GM19035 (cell line): ENCODE data around the gene ERBB4.
"Not testable (repeated sequence)": the region's sequence is repeated elsewhere in the genome, so short reads cannot be mapped to it uniquely, and the experiment has no call there.

ENCODE experiments used
- ATAC-seq: cut with Tn5 transposase; IDR thresholded peaks from one replicate; pipeline ENCODE4 v1.9.1; 2021; ENCODE audit not compliant: unreplicated experiment

The ERBB4 gene

DNA sequence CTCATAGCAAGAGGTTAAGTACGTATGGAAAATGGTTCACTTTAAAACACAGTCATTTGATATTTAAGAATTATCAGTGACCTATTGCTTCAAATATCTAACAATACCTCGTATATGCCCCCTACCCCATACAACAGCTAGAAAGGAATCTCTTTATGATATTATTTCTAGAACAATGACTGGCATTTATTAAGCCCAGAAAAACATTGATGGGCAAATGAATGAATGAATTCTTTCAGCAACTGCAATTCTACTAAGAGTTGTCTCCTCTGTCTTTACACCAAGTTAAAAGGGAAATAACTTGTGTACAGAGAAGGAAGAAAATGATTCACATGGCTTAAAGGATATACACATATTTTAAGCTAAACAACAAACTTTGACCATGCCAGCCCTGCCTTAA lies 384.7 kb downstream of the ERBB4 start:
- no peak for ATAC-seq

DNA sequence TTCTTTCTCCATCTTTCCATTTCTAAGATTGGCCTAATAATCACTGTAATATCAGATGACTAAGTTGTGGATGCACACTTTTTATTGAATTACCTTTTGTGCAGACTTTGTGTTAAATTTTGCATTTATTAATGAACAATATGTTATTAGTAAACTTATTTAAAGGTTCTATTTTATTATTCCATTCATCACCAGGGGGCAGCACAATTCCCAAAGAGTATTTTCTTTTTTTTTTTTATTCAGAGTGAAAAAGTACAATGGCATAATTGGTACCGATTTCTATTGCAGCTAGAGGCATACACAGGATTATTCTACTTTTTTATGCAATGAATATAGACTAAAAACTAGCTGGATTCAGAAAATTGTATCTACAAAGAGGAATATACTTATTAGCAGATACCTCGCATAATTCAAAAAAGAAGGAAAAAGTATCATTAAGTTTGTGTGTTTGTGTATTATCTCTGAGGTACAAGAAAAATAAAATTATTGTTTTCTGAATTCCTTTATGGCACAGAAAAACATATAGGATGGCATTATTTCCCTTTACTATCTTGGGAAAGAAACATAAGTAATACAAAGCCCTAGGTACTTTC lies 390.6 kb downstream of the ERBB4 start:
- ATAC-seq: no peak

DNA sequence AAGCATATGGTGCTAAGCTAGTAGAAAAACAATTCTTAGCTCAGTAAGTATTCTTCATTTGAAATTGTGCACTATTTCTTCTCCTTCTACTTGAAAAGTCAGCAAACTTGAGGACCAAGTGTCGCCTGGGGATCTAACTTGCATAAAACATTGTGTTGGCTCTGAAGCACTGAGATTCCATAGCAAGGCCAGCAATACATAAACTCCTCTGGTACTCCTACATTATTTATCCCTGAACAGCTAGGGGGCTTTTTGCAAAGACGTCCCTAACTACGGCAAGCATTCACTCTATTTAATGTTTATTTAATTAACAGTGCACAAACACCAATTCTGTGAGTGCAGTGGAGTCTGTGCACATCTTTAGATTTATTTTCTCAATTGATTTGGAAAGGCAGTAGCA lies 392.2 kb downstream of the ERBB4 start:
- ATAC-seq: no peak

DNA sequence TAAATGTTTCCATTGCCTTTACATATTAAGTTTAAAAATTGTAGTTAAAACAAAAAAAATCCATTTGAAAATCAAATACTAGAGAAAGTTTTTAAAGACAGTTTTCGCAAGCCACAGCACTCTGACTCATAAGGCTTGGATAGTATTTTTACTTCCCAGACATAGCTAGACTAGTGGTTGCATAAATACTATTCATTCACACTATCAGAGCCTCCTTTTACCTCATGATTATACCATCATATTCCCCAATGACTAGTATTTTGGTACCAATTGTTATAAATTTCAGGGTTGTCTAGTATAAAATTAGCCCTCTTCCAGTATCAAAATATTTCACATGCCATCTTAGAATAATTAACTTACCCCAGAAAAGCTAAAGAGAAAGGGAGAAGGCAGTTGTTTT lies 393.5 kb downstream of the ERBB4 start:
- ATAC-seq: no peak

DNA sequence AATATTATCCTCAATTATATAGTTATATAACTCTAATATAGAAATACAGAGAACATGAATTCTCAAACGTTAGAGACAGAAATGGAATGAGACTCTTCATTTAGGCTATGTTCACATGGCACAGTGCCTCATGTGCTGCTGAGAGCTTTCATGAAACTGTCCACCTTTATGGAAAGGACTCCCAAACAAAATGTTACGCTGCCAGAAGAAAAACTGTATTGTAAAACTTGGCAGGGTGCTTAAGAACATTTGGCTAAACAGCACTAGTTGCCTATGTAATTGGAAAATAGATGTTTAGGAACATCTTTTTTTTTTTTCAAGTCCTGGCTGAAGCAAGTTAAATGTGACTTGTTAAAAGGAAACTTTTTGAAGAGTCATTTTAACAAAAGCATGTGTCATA lies 396.0 kb downstream of the ERBB4 start:
- no peak for ATAC-seq

DNA sequence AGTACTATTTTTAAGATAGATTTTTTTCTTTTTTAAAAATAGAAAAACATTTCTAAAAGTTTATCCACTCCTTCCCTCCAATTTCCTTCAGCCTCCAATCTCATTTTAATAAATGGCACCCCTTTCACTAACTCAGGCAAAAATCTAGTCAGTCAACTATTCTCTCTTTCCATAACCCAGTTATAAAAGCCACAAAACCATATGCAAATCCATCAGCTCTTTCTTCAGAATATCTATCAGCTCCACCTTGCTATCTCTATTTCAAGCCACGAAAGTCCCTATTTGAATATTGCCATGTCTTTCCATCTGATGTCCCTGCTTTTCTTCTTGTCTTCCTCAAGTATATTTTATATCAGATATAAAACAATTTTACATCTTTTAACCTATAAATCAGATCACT lies 397.1 kb downstream of the ERBB4 start:
- ATAC-seq: no peak

DNA sequence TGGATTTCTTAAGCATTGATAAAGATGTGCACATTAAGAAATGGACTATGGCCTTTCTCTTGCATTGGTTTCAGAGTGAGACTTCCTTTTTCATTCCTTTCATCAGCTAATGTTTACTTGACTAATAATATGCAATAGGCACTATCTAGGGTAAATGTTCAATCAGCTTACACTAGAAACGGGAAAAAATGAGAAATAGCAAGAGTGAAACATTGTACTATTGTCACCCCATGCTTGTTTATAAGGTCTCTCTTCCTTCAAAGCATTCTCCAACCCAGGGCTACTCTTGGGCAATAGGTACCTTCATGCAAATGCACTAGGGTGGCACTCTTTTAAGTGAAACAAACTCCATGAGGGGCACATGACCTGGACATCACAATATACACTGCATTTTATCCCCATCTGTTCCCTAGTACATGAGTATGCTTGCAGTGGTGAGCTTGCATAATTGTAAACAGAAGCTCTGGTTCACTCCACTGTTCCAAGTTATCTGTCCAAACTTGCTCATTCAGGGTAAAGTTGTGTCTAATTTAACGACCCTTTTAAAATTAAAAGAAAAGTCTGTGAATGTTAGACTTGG lies 402.3 kb downstream of the ERBB4 start:
- no peak for ATAC-seq

DNA sequence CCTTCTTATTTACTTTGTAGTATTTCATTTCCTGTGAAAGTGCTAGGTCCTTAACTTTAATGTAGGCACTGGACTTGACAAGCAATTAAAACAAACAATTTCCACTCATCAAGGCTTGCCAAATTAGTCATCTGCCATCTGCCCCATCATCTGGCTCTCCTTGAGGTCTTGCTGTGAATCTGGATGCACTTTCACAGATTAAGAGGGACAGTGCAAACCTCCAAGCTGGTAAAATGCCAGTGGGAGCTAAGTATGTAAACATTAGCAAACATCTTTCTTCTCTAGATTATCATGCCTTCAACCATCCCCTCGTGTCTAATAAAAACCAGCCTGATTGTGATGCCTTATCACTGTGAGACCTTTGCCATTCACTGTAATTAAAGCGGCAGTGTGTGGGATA lies 402.9 kb downstream of the ERBB4 start:
- ATAC-seq: no peak

DNA sequence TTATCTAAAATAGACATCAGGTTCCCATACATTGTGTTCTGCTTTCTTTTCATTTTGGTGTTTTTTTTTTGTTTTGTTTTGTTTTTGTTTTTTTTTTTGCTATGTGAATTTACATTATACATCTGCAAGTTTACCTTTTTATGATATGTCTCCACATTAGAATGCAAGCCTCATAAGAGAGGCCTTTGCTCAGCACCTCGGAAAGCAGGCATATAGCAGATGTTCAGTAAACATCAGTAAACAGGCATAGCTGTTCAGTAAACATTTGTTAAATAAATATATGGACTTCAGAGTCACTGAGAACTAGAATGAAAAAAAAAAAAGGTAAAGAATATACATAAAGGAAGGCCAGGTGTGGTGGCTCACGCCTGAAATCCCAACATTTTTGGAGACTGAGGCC lies 405.3 kb downstream of the ERBB4 start:
- ATAC-seq: no peak

DNA sequence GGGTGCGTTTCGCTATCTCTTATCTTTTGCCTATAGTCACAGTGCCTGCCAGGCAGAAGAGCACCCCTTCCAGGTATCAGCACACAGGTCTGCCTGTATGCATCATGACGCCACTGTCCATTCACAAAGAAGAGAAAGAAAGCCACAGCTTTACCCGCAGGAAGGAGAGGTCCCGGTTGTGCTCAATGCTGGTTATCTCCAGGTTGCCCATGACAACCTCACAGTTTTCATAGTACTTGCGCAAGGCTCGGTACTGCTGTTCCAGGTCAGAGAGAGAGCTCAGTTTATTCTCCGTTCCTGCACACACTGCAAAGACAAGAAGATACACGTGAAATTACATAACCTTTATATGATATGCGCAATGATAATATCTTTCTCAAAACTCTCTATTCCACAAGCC lies 414.0 kb downstream of the ERBB4 start:
- ATAC-seq: no peak

DNA sequence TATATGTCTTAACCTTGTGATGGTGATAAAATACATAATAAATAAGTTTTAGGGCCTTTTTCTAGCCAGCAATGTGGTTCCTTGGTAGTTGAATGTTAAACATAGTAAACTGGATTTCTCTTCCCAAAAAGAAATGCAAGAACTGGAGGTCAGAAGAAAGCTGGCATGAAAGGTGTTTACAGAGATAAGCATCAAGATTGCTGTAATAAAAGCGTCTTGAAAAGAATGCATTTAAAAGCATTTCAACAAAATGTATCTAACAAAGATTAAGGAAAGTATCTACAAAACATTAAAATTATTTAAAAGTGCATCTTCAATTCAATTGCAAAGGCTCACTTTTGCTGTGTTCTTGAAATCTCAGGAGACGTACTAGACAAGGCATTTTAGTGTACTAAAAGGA lies 419.0 kb downstream of the ERBB4 start:
- ATAC-seq: no peak

DNA sequence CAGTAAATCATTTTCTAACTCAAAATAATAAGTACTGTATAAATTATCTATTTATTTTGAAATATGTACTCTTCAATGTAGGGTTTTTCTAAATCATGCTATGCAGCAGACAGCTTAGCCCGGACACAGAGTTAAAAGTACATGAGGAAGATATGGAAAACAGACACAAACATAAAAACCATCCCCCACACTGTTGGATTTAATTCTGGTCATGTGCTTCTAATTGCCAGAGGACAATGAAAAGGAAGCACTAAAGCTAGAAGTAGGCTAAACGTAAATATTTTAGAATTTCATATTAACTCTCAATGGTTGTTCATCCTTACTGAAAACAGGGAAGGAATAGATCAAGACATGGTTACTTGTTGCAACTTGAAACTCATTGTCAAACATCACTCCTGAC lies 420.7 kb downstream of the ERBB4 start:
- no peak for ATAC-seq

DNA sequence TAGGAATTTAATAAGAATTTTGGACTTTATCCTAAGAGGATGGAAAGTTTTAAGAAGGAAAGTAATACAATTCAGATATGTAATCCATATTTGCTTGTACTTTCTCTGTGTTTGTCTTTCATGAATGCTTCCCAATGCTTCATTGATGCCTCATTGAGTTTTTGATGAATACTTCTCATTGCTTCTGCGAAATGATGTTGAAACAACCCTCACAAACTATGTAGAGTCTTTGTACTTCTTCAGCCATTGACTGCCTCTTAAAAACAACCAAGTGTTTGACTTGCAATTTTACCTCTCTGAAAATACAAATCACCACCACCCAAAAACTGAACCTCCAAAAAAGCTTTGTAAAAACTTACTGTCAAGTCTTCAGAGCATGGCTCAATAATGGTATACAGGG lies 424.1 kb downstream of the ERBB4 start:
- no peak for ATAC-seq

DNA sequence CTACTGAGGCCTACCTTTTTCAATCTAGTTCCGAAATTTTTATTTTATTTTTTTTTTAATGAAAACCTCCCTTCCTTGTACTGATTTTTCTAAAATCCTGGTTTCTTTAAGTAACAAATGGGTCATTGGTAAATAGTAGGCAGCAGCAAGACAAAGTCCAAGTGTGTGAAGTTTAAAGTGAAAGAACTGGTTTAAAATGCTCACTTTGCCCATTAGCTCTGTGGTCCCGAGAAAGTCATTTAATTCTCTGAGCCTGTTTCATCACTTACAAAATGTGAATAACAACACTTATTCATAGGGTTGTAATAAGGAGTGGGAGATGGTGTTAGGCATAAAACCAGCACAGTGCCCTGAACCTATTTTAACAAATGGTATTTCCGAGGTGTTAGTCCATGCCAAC lies 426.2 kb downstream of the ERBB4 start:
- no peak for ATAC-seq

DNA sequence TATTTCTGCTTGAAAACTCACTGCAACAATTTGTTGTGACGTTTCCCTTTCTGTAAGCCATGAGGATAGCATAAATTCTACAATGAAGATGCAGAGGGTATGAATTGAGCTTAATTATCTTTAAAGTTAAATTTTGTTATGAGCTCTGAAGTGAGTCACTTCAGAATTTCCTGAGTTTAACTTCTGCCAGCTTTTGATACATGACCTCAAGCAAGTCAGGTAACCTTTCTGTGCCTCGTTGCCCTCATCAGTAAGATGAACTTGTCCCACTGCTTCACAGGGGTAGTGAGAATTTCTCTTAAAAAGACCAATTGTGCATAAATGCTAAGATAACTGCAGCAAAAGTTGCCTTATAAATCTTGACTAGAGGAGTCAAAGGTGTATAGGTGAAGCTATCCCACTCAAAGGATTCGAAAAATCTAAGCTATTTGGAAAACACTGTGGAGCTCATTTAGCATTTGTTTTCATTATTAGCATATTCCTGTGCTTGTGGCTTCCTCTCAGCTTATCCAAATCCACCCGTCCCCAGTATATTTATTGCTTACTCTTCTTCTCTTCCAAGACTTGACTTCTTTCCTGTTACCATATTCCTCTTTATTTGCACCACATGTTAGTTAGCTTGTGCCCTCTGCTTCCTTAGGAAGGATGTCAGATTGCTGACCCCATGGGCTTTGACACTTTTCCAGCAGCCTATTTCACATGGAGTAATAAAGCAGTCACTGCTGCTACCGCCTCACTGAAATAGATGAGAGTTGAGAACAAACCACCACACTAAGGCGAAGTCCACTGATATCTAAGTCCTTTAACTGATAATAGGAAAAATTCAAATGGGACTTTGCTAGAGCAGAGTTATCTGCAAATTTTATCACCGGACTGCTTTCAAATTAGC lies 428.6 kb downstream of the ERBB4 start:
- ATAC-seq: no peak

DNA sequence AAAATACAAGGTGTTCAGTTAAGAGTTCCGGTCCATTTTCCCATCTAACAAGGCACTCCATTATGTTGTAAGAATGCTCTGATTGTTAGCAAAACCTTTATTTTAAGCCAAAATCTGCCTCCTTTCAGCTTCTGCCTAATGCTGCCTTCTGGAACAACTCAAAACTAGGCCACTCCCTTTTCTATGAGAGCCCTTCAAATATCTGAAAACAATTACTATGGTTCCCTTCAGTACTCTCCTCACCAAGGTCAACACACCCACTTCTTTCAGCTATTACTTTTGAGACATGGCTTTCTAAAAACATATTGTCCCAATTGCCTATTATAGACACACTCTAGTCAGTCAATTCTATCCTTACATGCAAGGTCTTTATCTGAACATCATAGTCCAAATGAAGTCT lies 429.4 kb downstream of the ERBB4 start:
- no peak for ATAC-seq

DNA sequence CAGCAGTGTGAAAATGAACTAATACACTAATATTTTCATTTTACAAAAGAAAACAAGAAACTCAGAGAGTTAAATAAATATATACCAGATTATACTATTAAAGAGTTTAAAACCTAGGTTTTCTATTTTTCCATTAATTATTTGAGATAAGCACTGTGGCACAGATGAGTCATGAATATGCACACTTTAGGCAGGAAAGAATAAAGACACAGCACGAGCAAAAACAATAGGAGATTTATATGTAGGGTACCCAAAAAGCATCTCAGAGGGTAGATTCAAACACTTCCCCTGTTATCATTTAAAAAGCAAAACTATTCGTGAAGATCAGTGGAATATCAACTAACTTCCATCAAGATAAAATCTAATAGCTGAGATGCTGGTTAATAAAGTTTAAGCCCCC lies 430.6 kb downstream of the ERBB4 start:
- ATAC-seq: no peak

DNA sequence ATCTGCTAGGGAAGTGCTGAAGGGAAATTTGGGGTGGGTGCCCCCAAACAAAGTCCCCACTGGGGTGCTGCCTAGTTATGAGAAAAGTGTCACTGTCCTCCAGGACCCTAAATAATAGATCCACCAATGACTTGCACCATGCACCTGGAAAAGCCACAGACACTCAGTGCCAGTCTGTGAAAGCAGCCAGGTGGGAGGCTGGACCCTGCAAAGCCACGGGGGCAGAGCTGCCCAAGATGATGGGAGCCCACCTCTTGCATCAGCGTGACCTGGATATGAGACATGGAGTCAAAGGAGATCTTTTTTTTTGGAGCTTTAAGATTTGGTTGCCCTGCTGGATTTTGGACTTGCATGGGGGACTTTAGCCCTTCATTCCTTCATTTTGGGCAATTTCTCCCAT lies 431.6 kb downstream of the ERBB4 start:
- ATAC-seq: no peak

DNA sequence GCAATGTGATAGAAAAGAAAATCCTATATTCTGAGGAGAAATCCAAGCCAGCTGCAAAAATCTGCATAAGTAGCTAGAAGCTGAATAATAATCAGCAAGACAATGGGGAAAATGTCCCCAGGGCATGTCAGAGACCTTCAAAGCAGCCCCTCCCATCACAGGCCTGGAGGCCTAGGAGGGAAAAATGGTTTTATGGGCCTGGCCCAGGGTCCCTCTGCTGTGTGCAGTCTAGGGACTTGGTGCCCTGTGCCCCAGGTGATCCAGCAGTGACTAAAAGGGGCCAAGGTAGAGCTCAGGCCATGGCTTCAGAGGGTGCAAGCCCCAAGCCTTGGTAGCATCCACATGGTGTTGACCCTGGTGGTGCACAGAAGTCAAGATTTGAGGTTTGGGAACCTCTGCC lies 432.1 kb downstream of the ERBB4 start:
- ATAC-seq: not testable (repeated sequence)

DNA sequence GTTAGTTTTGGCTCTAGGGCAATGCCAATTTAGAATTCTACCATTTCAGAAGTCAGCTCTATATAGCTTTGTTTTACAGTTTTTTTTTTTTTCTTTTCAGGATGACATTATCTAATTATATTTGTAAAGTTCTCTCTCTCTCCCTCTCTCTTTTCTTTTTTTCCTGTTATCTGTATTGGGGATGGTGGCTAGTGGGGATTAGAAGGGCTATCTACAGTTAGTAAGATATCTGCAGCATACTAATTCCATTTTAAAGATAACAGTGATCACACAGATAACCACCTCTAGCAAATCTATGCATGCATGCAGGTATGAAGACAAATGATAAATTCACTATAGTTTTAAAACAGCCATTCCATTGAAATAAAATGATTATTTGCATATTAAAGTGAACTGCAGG lies 438.9 kb downstream of the ERBB4 start:
- no peak for ATAC-seq

DNA sequence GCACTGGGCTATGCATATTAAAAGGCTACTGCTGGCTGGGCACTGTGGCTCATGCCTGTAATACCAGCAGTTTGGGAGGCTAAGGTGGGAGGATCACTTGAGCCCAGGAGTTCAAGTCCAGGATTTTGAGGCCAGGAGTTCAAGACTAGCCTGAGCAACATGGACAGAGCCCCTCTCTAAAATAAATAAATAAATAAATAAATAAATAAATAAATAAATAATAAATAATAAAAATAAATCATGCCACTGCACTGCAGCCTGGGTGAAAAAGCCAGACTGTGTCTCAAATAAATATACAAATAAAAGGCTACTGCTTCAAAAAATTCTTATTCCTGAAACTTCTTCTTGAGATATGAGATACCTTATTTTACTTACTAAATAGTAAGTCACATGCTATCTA lies 439.6 kb downstream of the ERBB4 start:
- no peak for ATAC-seq

DNA sequence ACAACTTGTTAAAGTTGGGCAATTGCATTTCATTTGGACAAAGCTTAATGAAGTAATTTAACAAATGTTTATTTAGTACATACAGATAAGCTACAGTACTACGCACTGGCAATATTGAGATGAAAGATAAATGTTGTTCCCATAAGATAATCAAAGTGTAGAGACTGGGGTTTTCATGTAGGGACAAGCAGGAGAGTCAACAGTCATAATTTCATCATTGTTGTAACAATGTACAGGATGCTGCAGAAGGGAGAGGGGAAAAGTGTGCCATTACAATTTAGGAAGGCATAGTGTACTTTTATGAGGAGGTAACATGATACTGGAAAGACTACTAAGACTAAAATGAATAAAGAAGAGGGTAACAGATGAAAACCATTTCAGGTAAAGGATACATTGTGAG lies 441.6 kb downstream of the ERBB4 start:
- ATAC-seq: no peak
